Skin of body (tissue), 2 donors: ENCODE measurements around the gene ANKRD31. TPM values are rescaled to one million over a fixed set of nuclear protein-coding genes. Genes with fewer than 3 reads are reported as not detected.
"Not testable (repeated sequence)": the region's sequence is repeated elsewhere in the genome, so short reads cannot be mapped to it uniquely, and the experiment has no call there.

Source experiments
- DNase-seq: peaks from one replicate; lab custom pipeline; 2025; lab: John Stamatoyannopoulos, UW
- total RNA-seq: library from RNA; depleted of rRNA; stranded (reverse); fragments of >200 nt; gene quantifications from one replicate; pipeline ENCODE4 v1.2.3, GENCODE V29; 2014

ANKRD31 gene
- total RNA-seq, 1 donor from 2014 or later = 0.30 TPM

DNA sequence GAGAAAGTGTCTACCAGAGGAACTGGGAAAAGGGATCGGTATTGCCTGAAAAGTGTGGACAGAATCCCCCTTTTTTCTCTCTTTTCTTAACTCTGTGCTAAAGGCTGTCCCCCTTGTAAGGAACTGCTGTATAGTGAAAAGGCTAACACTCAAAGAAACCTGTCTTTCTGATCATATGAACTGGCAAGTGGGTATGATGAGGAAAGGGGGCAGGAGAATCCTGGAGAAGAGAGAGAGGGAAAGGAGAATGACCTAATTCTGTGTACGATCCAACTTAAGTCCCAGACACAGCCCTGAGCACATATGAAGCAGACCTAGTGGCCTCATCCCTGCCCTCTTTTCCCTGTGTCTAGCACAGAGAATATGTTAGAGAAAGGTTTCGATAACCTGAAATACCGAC, 967 bp downstream of the ANKRD31 start:
- no peak for DNase-seq

- DNase-seq = no peak
These were observed 2.4 kb downstream of the ANKRD31 start for GRCh38 chr5:75234251-75234650.

GRCh38 chr5:75226916-75227315, 9.8 kb downstream of the ANKRD31 start:
- DNase-seq = no peak

DNA sequence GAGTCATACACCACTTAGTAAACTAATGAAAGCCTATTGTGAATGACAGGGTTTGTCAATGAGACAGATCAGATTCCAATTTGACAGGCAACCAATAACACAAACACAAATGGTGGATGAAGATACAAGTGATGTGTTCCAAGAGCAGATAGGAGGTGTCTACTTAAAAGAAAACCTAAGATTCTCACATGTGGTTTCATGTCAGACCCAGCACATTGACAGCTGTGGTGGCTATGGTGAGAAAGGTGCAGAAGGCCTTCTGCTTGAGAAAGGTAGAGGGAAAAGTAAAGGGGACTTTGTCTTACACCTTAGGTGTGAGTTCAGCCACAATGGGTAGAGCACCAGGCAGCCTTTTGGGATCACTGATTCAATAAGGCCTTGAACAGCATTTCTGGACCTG, 11.2 kb downstream of the ANKRD31 start:
- no peak for DNase-seq

DNA sequence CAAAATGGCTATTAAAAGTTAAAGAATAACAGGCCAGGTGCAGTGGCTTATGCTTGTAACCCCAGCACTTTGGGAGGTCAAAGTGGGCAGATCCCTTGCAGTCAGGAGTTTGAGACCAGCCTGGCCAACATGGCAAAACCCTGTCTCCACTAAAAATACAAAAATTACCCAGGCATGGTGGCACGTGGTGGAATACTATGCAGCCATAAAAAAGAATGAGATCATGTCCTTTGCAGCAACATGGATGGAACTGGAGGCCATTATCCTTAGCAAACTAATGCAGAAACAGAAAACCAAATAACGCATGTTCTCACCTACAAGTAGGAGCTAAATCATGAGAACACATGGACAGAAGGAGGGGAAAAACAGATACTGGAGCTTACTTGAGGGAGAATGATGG, 15.9 kb downstream of the ANKRD31 start:
- DNase-seq = not testable (repeated sequence)

DNA sequence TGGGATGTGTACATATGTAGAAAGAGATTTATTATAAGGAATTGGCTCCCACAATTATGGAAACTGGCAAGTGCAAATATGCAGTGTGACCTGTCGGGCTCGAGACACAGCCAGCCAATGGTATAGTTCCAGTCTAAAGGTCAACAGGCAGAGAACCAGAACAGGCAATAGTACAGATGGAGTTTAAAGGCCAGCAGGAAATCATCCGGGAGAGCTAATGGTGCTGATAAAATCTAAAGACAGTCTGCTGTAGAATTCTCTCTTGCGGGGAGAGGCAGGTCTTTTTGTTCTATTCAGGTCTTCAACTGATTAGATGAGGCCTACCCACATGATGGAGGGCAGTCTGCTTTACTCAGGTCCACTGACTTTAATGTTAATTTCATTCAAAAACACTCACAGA, 21.8 kb downstream of the ANKRD31 start:
- no peak for DNase-seq

DNA sequence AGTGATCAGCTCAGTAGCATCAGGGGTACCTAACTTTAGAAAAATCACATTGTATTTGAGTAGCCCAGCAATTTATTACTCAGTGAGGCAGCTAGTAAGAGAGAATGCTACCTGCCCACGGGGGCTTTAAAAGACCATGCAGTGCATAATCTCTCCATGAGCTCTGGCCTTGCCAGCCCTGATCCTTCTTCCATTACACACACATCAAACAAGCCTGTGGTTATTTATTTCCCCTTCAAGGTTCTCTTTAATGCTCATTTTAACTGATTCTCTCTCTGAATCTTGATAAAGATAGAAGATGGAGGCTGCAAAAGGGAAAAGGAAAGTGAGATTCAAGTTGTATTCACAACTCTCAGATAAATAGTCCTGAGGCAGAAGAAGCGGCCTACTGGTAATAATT, 22.3 kb downstream of the ANKRD31 start:
- DNase-seq = no peak

GRCh38 chr5:75203604-75204003, 33.1 kb downstream of the ANKRD31 start:
- no peak for DNase-seq

- DNase-seq = no peak
These were observed 33.7 kb downstream of the ANKRD31 start for GRCh38 chr5:75202935-75203334.

GRCh38 chr5:75200776-75201175, 35.9 kb downstream of the ANKRD31 start:
- no peak for DNase-seq

DNA sequence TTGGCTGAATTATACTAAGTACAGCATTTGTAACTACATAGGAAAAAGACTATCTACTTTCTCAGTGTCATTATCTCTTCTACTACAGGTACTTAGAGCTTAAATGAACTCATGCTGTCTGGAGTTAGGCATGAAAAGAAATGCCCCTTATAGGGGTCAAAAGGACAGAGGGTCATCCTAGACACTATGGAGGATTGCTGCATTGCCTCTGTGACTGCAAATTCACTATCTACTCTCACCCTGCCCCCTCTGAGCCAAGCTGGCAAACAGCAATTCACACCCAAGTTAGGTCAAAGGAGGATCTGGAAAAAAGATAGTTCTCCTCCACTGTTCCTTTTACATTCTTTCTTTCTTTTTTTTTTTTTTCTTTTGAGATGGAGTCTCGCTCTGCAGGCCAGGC, 36.7 kb downstream of the ANKRD31 start:
- no peak for DNase-seq

DNA sequence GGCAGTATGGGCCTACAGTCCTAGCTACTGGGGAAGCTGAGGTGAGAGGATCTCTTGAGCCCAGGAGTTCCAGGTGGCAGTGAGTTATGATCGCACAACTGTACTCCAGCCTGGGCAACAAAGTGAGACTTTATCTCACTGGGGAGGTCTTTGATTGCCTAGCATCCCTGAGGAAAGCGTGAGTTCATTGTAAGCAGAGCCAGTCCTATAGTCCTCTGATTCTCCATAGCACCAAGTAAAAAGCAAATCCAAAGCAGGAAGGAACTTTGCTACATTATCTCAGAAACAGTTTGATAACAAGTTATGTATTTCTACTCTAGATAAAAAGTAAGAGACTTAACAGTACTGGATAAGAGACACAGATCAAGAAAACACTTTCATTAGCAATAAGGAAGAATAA, 37.6 kb downstream of the ANKRD31 start:
- DNase-seq = no peak

DNA sequence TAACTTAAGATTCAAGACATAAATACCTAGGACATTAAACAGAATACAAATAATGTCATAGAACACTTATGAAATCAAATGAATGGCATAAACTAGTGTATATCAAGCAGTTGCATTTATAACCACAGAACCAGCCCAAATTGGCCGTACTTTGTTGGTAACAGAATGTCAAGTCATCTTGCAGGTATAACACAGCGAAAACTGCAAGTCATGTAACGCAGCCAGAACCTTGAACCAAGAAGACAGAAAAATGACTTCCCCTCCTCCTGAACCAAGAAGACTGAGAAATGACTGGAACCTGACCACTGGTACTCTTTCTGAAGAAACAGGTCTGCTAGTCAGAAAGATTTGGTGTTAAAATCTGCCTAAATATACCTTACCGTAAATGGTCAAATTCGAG, 38.9 kb downstream of the ANKRD31 start:
- DNase-seq = no peak

GRCh38 chr5:75192804-75193203, 43.9 kb downstream of the ANKRD31 start:
- DNase-seq = no peak

GRCh38 chr5:75192264-75192663, 44.4 kb downstream of the ANKRD31 start:
- DNase-seq = no peak

DNA sequence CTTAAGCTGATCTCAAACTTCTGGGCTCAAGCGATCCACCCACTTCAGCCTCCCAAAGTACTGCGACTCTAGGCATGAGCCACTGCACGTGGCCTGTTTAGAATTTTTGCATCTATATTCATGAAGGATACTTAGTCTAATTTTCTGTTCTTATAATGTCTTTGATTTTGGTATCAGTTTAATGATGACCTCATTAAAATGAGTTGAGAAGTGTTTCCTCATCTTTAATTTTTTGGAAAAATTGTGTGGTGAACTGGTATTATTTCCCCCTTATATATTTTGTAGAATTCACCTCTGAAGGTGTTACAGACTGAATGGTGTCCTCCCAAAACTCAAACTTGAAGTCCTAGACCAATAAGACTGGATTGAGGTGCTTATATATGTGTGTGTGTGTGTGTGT, 46.5 kb downstream of the ANKRD31 start:
- no peak for DNase-seq

- no peak for DNase-seq
These were observed 47.3 kb downstream of the ANKRD31 start for GRCh38 chr5:75189353-75189752.

GRCh38 chr5:75185763-75186162, 50.9 kb downstream of the ANKRD31 start:
- DNase-seq = no peak

GRCh38 chr5:75176009-75176408, 60.7 kb downstream of the ANKRD31 start:
- DNase-seq = not testable (repeated sequence)

DNA sequence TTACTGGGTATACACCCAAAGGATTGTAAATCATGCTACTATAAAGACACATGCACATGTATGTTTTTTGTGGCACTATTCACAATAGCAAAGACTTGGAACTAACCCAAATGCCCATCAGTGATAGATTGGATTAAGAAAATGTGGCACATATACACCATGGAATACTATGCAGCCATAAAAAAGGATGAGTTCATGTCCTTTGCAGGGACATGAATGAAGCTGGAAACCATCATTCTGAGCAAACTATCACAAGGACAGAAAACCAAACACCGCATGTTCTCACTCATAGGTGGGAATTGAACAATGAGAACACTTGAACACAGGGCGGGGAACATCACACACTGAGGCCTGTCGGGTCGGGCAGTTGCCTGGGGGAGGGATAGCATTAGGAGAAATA, 61.8 kb downstream of the ANKRD31 start:
- DNase-seq = not testable (repeated sequence)

DNA sequence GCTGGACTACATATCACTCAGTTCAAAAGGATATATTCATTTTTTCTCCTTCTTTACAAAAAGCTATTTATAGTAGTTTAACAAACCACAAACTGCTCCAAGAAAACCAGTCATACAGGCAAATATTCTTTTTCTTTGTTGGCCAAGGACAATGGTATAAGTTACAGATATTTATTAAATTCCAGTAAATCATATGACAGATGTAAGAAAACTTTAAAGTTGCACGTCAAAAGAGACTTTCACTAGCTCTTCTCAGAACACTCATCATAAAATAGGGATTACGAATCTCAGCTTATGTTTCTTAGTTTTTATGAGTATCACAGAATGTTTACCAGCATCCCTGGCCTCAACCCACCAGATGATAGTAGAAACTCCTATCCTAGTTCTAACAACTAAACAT, 67.2 kb downstream of the ANKRD31 start:
- no peak for DNase-seq

- no peak for DNase-seq
These were observed 68.5 kb downstream of the ANKRD31 start for GRCh38 chr5:75168026-75168735.

- no peak for DNase-seq
These were observed 69.3 kb downstream of the ANKRD31 start for GRCh38 chr5:75167345-75167744.

DNA sequence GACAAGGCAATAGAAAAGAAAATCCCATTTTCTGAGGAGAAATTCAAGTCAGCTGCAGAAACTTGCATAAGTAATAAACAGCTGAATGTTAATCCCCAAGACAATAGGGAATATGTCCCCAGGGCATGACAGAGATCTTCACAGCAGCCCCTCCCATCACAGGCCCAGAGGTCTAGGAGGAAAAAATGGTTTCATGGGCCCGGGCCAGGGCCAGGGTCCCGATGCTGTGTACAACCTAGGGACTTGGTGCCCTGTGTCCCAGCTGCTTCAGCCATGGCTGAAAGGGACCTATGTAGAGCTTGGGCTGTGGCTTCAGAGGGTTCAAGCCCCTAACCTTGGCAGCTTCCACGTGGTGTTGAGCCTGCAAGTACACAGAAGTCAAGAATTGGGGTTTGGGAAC, 75.2 kb downstream of the ANKRD31 start:
- DNase-seq = not testable (repeated sequence)
